ENCODE data around the gene DNM3. TPM values are rescaled to one million over a fixed set of nuclear protein-coding genes. Genes with fewer than 3 reads are reported as not detected.

Gene DNM3
- total and polyA plus RNA-seq, 2 donors (not counting 3 experiments of a cell fraction or from before 2014, with no cell fraction given), result 1.4 to 2.5 TPM

DNA sequence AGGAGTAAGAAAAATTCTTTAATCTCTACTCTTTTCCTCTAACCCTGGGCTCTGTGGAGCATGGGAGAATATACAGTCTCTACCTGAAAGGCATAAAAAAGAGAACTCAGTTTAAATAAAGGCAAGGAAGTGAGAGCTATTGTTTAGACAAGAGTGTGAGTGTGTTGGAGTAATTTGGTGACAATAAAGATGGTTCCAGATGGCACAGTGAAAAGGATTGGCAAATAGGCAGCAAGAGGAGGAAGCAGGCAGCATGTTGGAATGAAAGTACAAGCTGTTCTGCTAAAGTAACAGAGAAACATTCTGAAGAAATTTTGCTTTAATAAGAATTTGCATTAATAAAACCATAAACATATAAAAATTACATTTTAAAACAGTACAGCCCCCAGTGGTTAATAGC is 163.4 kb downstream of the DNM3 start:
- H2AFZ ChIP-seq (ENCODE audit: low read depth, low read length), result no peak overlapping the region
- BruUV-seq (replicated peaks), result no TSS peak
- DNase-seq (ENCODE audit: low read depth, low spot score), result no peak
- H3K4me2 ChIP-seq (ENCODE audit: insufficient read depth, low read length), result no peak overlapping the region
- no peaks in the 10 kb centered on the region for H3K36me3 ChIP-seq (ENCODE audit: control insufficient read depth in 2 of 2, extremely low read depth in 1 of 2, insufficient read depth in 2 of 2, low read length in 2 of 2)
- no peak overlapping the region for H3K27ac ChIP-seq (ENCODE audit: insufficient read depth, low read depth, low read length)
- peaks cover 8% of the 10 kb centered on the region for H3K4me1 ChIP-seq (ENCODE audit: control insufficient read depth, extremely low read depth, insufficient read depth, low read length)
- peak; percentile 50 for FAIRE-seq
- TF ChIP-seq FOS (IDR thresholded peaks at IDR 0.05; ENCODE audit: borderline replicate concordance, insufficient read depth, low read length) (no peak), MYC (IDR thresholded peaks at IDR 0.05; ENCODE audit: low read depth, low read length) (no peak), JUN (IDR thresholded peaks at IDR 0.05; ENCODE audit: borderline replicate concordance, insufficient read depth, insufficient read length, low read depth) (no peak), EZH2 (IDR thresholded peaks at IDR 0.05; ENCODE audit: borderline replicate concordance, low read depth, low read length, severe bottlenecking) (no peak), POLR2AphosphoS5 (IDR thresholded peaks at IDR 0.05; ENCODE audit: insufficient read depth, low read depth, low read length) (no peak), GATA2 (IDR thresholded peaks at IDR 0.05; ENCODE audit: insufficient read depth, insufficient read length, low read depth, low read length) (no peak)
- TF ChIP-seq, protein P1, sequence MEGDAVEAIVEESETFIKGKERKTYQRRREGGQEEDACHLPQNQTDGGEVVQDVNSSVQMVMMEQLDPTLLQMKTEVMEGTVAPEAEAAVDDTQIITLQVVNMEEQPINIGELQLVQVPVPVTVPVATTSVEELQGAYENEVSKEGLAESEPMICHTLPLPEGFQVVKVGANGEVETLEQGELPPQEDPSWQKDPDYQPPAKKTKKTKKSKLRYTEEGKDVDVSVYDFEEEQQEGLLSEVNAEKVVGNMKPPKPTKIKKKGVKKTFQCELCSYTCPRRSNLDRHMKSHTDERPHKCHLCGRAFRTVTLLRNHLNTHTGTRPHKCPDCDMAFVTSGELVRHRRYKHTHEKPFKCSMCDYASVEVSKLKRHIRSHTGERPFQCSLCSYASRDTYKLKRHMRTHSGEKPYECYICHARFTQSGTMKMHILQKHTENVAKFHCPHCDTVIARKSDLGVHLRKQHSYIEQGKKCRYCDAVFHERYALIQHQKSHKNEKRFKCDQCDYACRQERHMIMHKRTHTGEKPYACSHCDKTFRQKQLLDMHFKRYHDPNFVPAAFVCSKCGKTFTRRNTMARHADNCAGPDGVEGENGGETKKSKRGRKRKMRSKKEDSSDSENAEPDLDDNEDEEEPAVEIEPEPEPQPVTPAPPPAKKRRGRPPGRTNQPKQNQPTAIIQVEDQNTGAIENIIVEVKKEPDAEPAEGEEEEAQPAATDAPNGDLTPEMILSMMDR (IDR thresholded peaks at IDR 0.05; ENCODE audit: extremely low read depth in 1 of 2, insufficient read depth in 1 of 2, low read depth in 1 of 2, low read length in 2 of 2), result no peak
- TF ChIP-seq, protein P2, sequence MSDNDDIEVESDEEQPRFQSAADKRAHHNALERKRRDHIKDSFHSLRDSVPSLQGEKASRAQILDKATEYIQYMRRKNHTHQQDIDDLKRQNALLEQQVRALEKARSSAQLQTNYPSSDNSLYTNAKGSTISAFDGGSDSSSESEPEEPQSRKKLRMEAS (IDR thresholded peaks at IDR 0.05; ENCODE audit: insufficient read depth, insufficient read length), result no peak
- ChIA-PET POLR2A (no interaction called here), CTCF (interaction anchor here (0.9 to 3.6 kb wide), 5 partner anchors 37 to 715 kb away, joined by 3 to 142 read pairs (median 3); no protein-coding TSS in a partner anchor)
- no peaks in the 10 kb centered on the region for H3K27me3 ChIP-seq (ENCODE audit: control insufficient read depth in 2 of 2, insufficient read depth in 2 of 2, low read length in 2 of 2)
- H3K9me1 ChIP-seq (replicated peaks; ENCODE audit: control insufficient read depth, extremely low read depth, insufficient read depth, low read length), result no peaks in the 10 kb centered on the region
- H3K4me3 ChIP-seq (replicated peaks in 1 of 3; ENCODE audit: insufficient read depth in 1 of 3, low read depth in 1 of 3, low read length in 3 of 3), result no peak overlapping the region
- intact Hi-C loops (cut with micrococcal nuclease), result no loop called here
- H4K20me1 ChIP-seq (replicated peaks; ENCODE audit: control insufficient read depth, extremely low read depth, insufficient read depth, low read length), result no peaks in the 10 kb centered on the region
- no peaks in the 10 kb centered on the region for H3K79me2 ChIP-seq (ENCODE audit: control insufficient read depth, insufficient read depth, low read length)
- H3K9ac ChIP-seq (replicated peaks; ENCODE audit: extremely low read depth, insufficient read depth, low read length), result no peak overlapping the region
- H3K9me3 ChIP-seq (replicated peaks; ENCODE audit: control insufficient read depth, insufficient read depth, low read length), result no peaks in the 10 kb centered on the region
- dilution Hi-C loops (cut with MboI; ENCODE audit: extremely low pct_ligation_motif_present, low sequenced_read_pairs), result loop anchor here (25.0 kb wide), 1 partner anchor 408 kb away; the partner anchor contains the start of gene C1orf105
